Right atrium auricular region (tissue), 2 donors: ENCODE data around the gene ZNF106. TPM values are rescaled to one million over a fixed set of nuclear protein-coding genes. Genes with fewer than 3 reads are reported as not detected.

ENCODE experiments used
- DNase-seq: peaks from one replicate; pipeline ENCODE4 v3.0.0-alpha.2; 2019; ENCODE audit warnings: low spot score
- H3K27ac ChIP-seq, 2 donors: fragments of 200-600 bp; sonication (generic); 1 replicate in 1 of 2; 2 replicates in 1 of 2; pipeline ENCODE4 v1.5.1; 2016 to 2019
- H3K27me3 ChIP-seq, 2 donors: fragments of 200-600 bp; sonication (generic); one replicate each; pipeline versions ENCODE4 v1.5.1 to v1.6.0; 2017 to 2019
- H3K36me3 ChIP-seq: fragments of 200-600 bp; sonication (generic); one replicate; pipeline ENCODE4 v1.5.1; 2016
- H3K4me1 ChIP-seq, 2 donors: fragments of 200-600 bp; sonication (generic); one replicate each; pipeline versions ENCODE4 v1.5.1 to v1.6.0; 2017 to 2019
- H3K4me3 ChIP-seq, 2 donors: fragments of 200-600 bp; sonication (generic); 1 replicate in 1 of 2; 2 replicates in 1 of 2; pipeline ENCODE4 v1.5.1; 2017 to 2019; ENCODE audit warnings: mild to moderate bottlenecking in 1 of 2, moderate library complexity in 1 of 2
- H3K9me3 ChIP-seq, 2 donors: fragments of 200-600 bp; sonication (generic); one replicate each; pipeline ENCODE4 v1.5.1; 2019
- CTCF ChIP-seq, 2 donors: fragments of 200-600 bp; sonication (generic); IDR thresholded peaks; one replicate each; pipeline ENCODE4 v1.5.1; 2019; ENCODE audit warnings: antibody characterized with exemption in 2 of 2
- total RNA-seq, 2 donors: library from RNA; depleted of rRNA; stranded (reverse); fragments of >200 nt; gene quantifications; one replicate each; pipeline ENCODE4 v1.1.0, GENCODE V29; 2016

Gene ZNF106
- total RNA-seq, 2 donors from 2014 or later: 332 to 619 TPM

- Histone ChIP-seq H3K4me3 (no peak overlapping the region), H3K36me3 (peaks cover 5% of the 10 kb centered on the region), H3K9me3 (no peaks in the 10 kb centered on the region), H3K27ac (no peak overlapping the region), H3K4me1 (peaks cover 0 to 10% of the 10 kb centered on the region in 2 donors), H3K27me3 (no peaks in the 10 kb centered on the region)
- DNase-seq: no peak
- no peak for TF ChIP-seq CTCF (IDR thresholded peaks at IDR 0.05)
Measured at GRCh38 chr15:42384597-42384996, 106.3 kb downstream of the ZNF106 start.

- Histone ChIP-seq H3K9me3 (no peaks in the 10 kb centered on the region), H3K36me3 (no peaks in the 10 kb centered on the region), H3K4me3 (no peak overlapping the region), H3K27ac (no peak overlapping the region), H3K27me3 (no peaks in the 10 kb centered on the region), H3K4me1 (peaks cover 0 to 14% of the 10 kb centered on the region in 2 donors)
- no peak for TF ChIP-seq CTCF (IDR thresholded peaks at IDR 0.05)
- no peak for DNase-seq
Measured at GRCh38 chr15:42378011-42378410, 112.9 kb downstream of the ZNF106 start.

- H3K4me1 ChIP-seq: peaks cover 0 to 14% of the 10 kb centered on the region in 2 donors
Measured at GRCh38 chr15:42375941-42376340, 115.0 kb downstream of the ZNF106 start.

GRCh38 chr15:42375252-42375651 is 115.7 kb downstream of the ZNF106 start:
- peaks cover 0 to 4% of the 10 kb centered on the region in 2 donors for H3K9me3 ChIP-seq
- no peak overlapping the region for H3K4me3 ChIP-seq
- H3K36me3 ChIP-seq: no peaks in the 10 kb centered on the region
- TF ChIP-seq CTCF (IDR thresholded peaks at IDR 0.05): no peak
- no peak overlapping the region for H3K27ac ChIP-seq
- DNase-seq: no peak
- H3K4me1 ChIP-seq: peaks cover 0 to 14% of the 10 kb centered on the region in 2 donors
- H3K27me3 ChIP-seq: no peaks in the 10 kb centered on the region

More at GRCh38 chr15:42375941-42376340, 115.0 kb downstream of the ZNF106 start:
- Histone ChIP-seq H3K4me3 (no peak overlapping the region), H3K36me3 (no peaks in the 10 kb centered on the region), H3K27me3 (no peaks in the 10 kb centered on the region), H3K27ac (no peak overlapping the region), H3K9me3 (peaks cover 0 to 4% of the 10 kb centered on the region in 2 donors)
- no peak for TF ChIP-seq CTCF (IDR thresholded peaks at IDR 0.05)
- no peak for DNase-seq

- no peak for DNase-seq
- TF ChIP-seq CTCF (IDR thresholded peaks at IDR 0.05): no peak
- no peaks in the 10 kb centered on the region for H3K36me3 ChIP-seq
- peaks cover 0 to 4% of the 10 kb centered on the region in 2 donors for H3K9me3 ChIP-seq
- H3K4me3 ChIP-seq: no peak overlapping the region
- H3K27ac ChIP-seq: no peak overlapping the region
- peaks cover 0 to 14% of the 10 kb centered on the region in 2 donors for H3K4me1 ChIP-seq
- H3K27me3 ChIP-seq: no peaks in the 10 kb centered on the region
Measured at GRCh38 chr15:42374810-42375209, 116.1 kb downstream of the ZNF106 start.

GRCh38 chr15:42373936-42374335 is 117.0 kb downstream of the ZNF106 start:
- TF ChIP-seq CTCF (IDR thresholded peaks at IDR 0.05): no peak
- Histone ChIP-seq H3K4me1 (peaks cover 0 to 14% of the 10 kb centered on the region in 2 donors), H3K27ac (no peak overlapping the region), H3K9me3 (peaks cover 0 to 4% of the 10 kb centered on the region in 2 donors), H3K4me3 (no peak overlapping the region), H3K36me3 (no peaks in the 10 kb centered on the region), H3K27me3 (no peaks in the 10 kb centered on the region)
- no peak for DNase-seq
